HepG2 (cell line): Measurements from ENCODE around the gene TMEM252. TPM values are rescaled to one million over a fixed set of nuclear protein-coding genes. Genes with fewer than 3 reads are reported as not detected.

Experiments
- ATAC-seq: fragments of 200-7000 bp; cut with Tn5 transposase; 3 replicates; pipeline ENCODE4 v1.9.1; 2020; ENCODE audit warnings: mild to moderate bottlenecking, moderate library complexity
- BruUV-seq: library from RNA; stranded (reverse); fragments of 400-500 nt; replicated peaks from 2 replicates; lab custom pipeline; 2021; lab: Mats Ljungman, UMichigan
- CTCF ChIA-PET: fragments of 300-600 bp; formaldehyde crosslinking; extraction: SDS; loops from one replicate; lab custom pipeline; 2021; ENCODE audit warnings: low total read pairs, inconsistent platforms, low intra/inter-chr PET ratio; lab: Yijun Ruan, JAX
- POLR2A ChIA-PET: fragments of 350-600 bp; sonication (Branson Sonifier 250); formaldehyde crosslinking; loops from one replicate; lab custom pipeline; 2020; ENCODE audit warnings: antibody characterized with exemption, inconsistent platforms; lab: Yijun Ruan, JAX
- DNase-seq: peaks from one replicate; pipeline ENCODE4 v3.0.0-alpha.2; 2015; ENCODE audit warnings: low spot score
- FAIRE-seq: peaks from 3 replicates; lab custom pipeline; 2011; peaks lifted over from hg19 to GRCh38; lab: Jason Lieb, UNC
- H2AFZ ChIP-seq: one replicate; pipeline ENCODE4 v1.6.1; 2011; ENCODE audit warnings: low read length, inconsistent platforms
- H3K27ac ChIP-seq: fragments of 300-600 bp; 3 replicates; pipeline ENCODE4 v1.8.0; 2011; ENCODE audit warnings: mixed run types, mild to moderate bottlenecking, mixed read lengths, low read length, inconsistent platforms; ENCODE audit not compliant: insufficient read depth; ENCODE audit errors: extremely low read length
- H3K27me3 ChIP-seq, 2 experiments: fragments of 200-600 bp in 1 of 2; 2 replicates in 1 of 2; 3 replicates in 1 of 2; pipeline versions ENCODE4 v1.6.0 to v1.8.0; 2011; ENCODE audit warnings: low read length in 2 of 2, mild to moderate bottlenecking in 2 of 2, moderate library complexity in 2 of 2, inconsistent platforms in 1 of 2; ENCODE audit not compliant: insufficient read depth in 2 of 2, control insufficient read depth in 1 of 2
- H3K36me3 ChIP-seq, 2 experiments: fragments of 200-600 bp in 1 of 2; replicated peaks in 1 of 2; 2 replicates in 1 of 2; 3 replicates in 1 of 2; pipeline versions ENCODE4 v1.5.1 to v1.8.0; 2011; ENCODE audit warnings: low read length in 2 of 2, inconsistent platforms in 1 of 2; ENCODE audit not compliant: insufficient read depth in 2 of 2, control insufficient read depth in 1 of 2
- H3K4me1 ChIP-seq: 2 replicates; pipeline ENCODE4 v1.5.1; 2012; ENCODE audit warnings: low read length, inconsistent platforms; ENCODE audit not compliant: insufficient read depth
- H3K4me2 ChIP-seq: 2 replicates; pipeline ENCODE4 v1.6.0; 2011; ENCODE audit warnings: low read depth, low read length, inconsistent platforms
- H3K4me3 ChIP-seq, 3 experiments: fragments of 200-600 bp in 1 of 3; sonication (generic), shearing (Covaris generic) in 1 of 3; replicated peaks in 1 of 3; 2 replicates each; pipeline ENCODE4 v1.5.1; 2011 to 2016; ENCODE audit warnings: low read length in 3 of 3, inconsistent platforms in 2 of 3, low read depth in 2 of 3, mild to moderate bottlenecking in 2 of 3, control low read depth in 1 of 3, mixed read lengths in 1 of 3; ENCODE audit not compliant: insufficient read depth in 1 of 3
- H3K79me2 ChIP-seq: one replicate; pipeline ENCODE4 v1.6.1; 2011; ENCODE audit warnings: low read length, inconsistent platforms; ENCODE audit not compliant: insufficient read depth
- H3K9ac ChIP-seq: 2 replicates; pipeline ENCODE4 v1.6.0; 2011; ENCODE audit warnings: mild to moderate bottlenecking, low read depth, low read length, inconsistent platforms; ENCODE audit not compliant: insufficient read depth
- H3K9me3 ChIP-seq: 2 replicates; pipeline ENCODE4 v1.5.1; 2012; ENCODE audit warnings: mild to moderate bottlenecking, low read length
- H4K20me1 ChIP-seq: 2 replicates; pipeline ENCODE4 v1.6.0; 2011; ENCODE audit warnings: inconsistent platforms, mild to moderate bottlenecking, low read length, moderate library complexity; ENCODE audit not compliant: insufficient read depth
- ARNT2 ChIP-seq: sonication (generic); formaldehyde crosslinking; IDR thresholded peaks from 2 replicates; pipeline ENCODE4 v1.8.0; 2022; ENCODE audit warnings: mild to moderate bottlenecking, low read depth, missing genetic modification reagents, moderate library complexity
- CSRNP1 ChIP-seq: sonication (generic); formaldehyde crosslinking; IDR thresholded peaks from 2 replicates; pipeline ENCODE4 v1.8.1; 2023; ENCODE audit warnings: mild to moderate bottlenecking, missing genetic modification reagents
- GTF2F1 ChIP-seq: fragments of 150-350 bp; IDR thresholded peaks from 2 replicates; pipeline ENCODE4 v1.6.1; 2014; ENCODE audit warnings: low read length
- KDM4B ChIP-seq: sonication (generic); formaldehyde crosslinking; IDR thresholded peaks from 2 replicates; pipeline ENCODE4 v1.4.0; 2020; ENCODE audit warnings: missing genetic modification reagents
- ZBTB14 ChIP-seq: sonication (generic); formaldehyde crosslinking; IDR thresholded peaks from 2 replicates; pipeline ENCODE4 v1.4.0; 2020; ENCODE audit warnings: missing genetic modification reagents
- ZNF24 ChIP-seq: fragments of 450-650 bp; IDR thresholded peaks from 2 replicates; pipeline ENCODE4 v1.6.1; 2017; ENCODE audit warnings: antibody characterized with exemption, mild to moderate bottlenecking
- ZNF691 ChIP-seq: sonication (generic); formaldehyde crosslinking; IDR thresholded peaks from 2 replicates; pipeline ENCODE4 v1.4.0; 2020; ENCODE audit warnings: missing genetic modification reagents, low read depth, mild to moderate bottlenecking, borderline replicate concordance
- WGBS: methylation state at CpG from one replicate; pipeline ENCODE4 v1.1.6; 2017; ENCODE audit warnings: low lambda C conversion rate; 5-methylcytosine and 5-hydroxymethylcytosine counted together
- in situ Hi-C: cut with HindIII; loops from 2 replicates; pipeline ENCODE4 v1.10.0; 2017; ENCODE audit warnings: low pct_unique_long_range_greater_than_20kb; ENCODE audit not compliant: extremely low pct_ligation_motif_present
- intact Hi-C: fragments of 100-400 bp; cut with micrococcal nuclease; formaldehyde crosslinking; loops from one replicate; pipeline ENCODE4 v1.10.0; 2022; ENCODE audit not compliant: unreplicated experiment
- polyA plus RNA-seq, 8 experiments: library from polyadenylated mRNA; depleted of rRNA in 3 of 8; stranded (reverse) in 7 of 8; unstranded in 1 of 8; fragments of >200 nt; fragmentation: Illumina TruSeq in 4 of 8; extraction: Trizol in 4 of 8; gene quantifications; 2 replicates each; pipeline versions ENCODE4 v1.2.1 to v1.2.3, GENCODE V29; 2011 to 2016; ENCODE audit warnings: low read depth in 4 of 8, missing spikeins in 1 of 8, mixed read lengths in 1 of 8; ENCODE audit not compliant: insufficient read depth in 1 of 8
- total RNA-seq, 5 experiments: library from RNA; depleted of rRNA; stranded (reverse); fragments of >200 nt; fragmentation: Illumina TruSeq; extraction: Trizol; gene quantifications; 2 replicates each; pipeline ENCODE4 v1.2.3, GENCODE V29; 2016; ENCODE audit warnings: low read depth in 1 of 5

TMEM252 gene
- total and polyA plus RNA-seq, 2 of the 13 experiments (the other 11 are each of a cell fraction or from before 2014, with no cell fraction given): not detected

GRCh38 chr9:68540712-68541535 is at the start of gene TMEM252 (continued):
- no peak for TF ChIP-seq ZBTB14 (CRISPR knock-in tag)
- TF ChIP-seq ZNF24: no peak
- TF ChIP-seq GTF2F1: no peak
- TF ChIP-seq ZNF691 (CRISPR knock-in tag): no peak
- no peak for TF ChIP-seq CSRNP1

GRCh38 chr9:68585034-68585761 is 44.5 kb upstream of the TMEM252 start:
- Histone ChIP-seq H3K4me3 (no peak overlapping the region), H3K9me3 (no peaks in the 10 kb centered on the region), H3K79me2 (no peaks in the 10 kb centered on the region)
- in situ Hi-C loops: no loop called here
- 47% methylated on average over 16 of the region's 19 CpGs for WGBS
- no peak for TF ChIP-seq KDM4B (CRISPR knock-in tag)
- no peak for TF ChIP-seq ARNT2 (CRISPR knock-in tag)
- TF ChIP-seq, all 625 proteins: peak for 0
- intact Hi-C loops: loop anchor here (2.0 kb wide), 1 partner anchor 94 kb away; no protein-coding TSS in a partner anchor
- Histone ChIP-seq H3K4me1 (no peaks in the 10 kb centered on the region), H3K36me3 (no peaks in the 10 kb centered on the region), H4K20me1 (no peaks in the 10 kb centered on the region), H3K9ac (no peak overlapping the region), H3K27ac (no peak overlapping the region), H3K27me3 (no peaks in the 10 kb centered on the region), H2AFZ (no peak overlapping the region), H3K4me2 (no peak overlapping the region)
- FAIRE-seq (no peak), ATAC-seq (peak; percentile 68), DNase-seq (no peak)
- ChIA-PET CTCF (interaction anchor here (1.0 to 4.8 kb wide), 9 partner anchors 93 to 444 kb away, joined by 4 to 48 read pairs (median 9); a partner anchor contains a TSS), POLR2A (no interaction called here)
- no TSS peak for BruUV-seq
